ENCODE measurements around the gene KCTD3.

Gene KCTD3

DNA sequence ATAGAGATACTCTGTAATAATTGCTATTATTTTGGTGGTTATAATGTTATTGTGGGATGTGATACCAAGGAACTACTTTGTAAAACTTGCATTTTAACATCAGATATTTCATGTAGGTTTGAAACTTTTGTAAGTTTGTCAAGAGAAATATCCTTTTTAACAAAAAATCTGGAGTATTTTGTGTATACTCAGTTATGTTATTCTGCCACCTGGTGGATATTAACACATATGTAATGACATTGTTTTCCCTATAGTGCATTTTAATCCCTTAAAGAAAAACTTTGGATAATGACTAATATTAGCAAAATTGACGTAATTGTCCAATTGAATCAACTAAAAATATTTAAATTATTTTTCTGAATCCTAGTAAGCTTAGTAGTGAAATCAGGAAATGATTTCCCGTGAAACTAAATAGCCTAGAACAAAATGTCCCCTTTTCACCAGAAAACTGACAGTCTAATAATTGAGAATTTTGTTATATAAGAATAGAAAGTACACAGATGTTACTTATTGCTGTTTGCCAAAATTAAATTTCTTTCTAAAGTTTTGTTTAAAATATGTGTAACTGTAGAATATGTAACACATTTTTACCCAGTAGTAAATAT is 39.6 kb downstream of the KCTD3 start:
- DNase-seq: peak; percentile 17

- DNase-seq: no peak
These were observed 40.3 kb downstream of the KCTD3 start for GRCh38 chr1:215607412-215607811.

- DNase-seq: no peak
These were observed 41.5 kb downstream of the KCTD3 start for GRCh38 chr1:215608646-215609045.

DNA sequence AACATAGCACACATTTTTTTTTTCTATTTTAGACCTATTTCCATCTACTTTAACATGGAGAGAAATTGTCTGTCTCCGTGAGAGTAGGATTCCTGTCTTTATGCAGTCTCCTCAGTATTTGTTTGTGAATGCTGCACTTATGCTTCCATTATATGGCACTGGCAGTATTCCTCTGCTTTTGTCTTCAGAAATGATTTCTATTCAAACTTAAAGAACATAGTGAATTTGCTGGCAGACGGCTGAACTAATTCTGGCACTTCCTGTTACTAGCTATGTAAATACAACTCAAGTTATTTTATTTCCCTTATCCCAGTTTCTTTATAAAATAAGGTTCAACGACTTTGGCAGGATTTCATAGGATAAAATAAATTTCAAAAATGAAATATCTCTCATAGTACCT is 45.3 kb downstream of the KCTD3 start:
- no peak for DNase-seq

DNA sequence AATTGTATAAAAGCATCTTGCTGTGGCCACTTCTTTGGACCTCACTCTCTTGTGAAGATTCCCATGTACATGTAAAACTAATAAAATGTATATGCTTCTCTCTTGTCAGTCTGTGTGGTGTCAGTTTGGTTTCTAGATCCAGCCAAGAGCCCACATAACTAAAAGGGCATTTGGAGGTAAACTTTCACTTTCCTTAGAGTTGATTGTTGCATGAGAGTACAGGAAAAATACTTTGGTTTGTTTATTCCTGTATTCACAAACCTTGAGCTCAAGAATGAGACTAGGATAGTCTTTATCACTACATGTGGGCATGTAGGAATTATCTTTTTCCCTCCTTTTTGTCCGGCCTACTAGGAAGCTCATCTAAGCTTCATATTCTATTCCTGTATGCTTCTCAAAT is 50.9 kb downstream of the KCTD3 start:
- DNase-seq: no peak

GRCh38 chr1:215623162-215623561 is 56.1 kb downstream of the KCTD3 start:
- no peak for DNase-seq

DNA sequence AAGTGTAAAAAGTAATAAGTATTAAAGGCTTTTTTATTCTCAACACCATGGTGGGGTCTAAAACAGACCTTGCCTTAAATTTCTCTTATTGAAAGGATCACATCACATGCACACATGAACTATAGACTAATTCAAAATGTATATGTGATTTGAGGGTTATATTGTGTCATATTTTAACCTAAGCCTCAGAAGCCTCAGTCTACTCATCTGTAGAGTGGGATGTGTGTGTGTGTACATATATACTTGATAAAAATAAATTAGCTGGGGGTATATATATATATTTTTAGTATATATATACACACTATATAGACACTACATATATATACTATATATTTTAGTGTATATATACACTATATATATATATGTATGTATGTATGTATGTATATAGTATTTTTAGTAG is 58.8 kb downstream of the KCTD3 start:
- no peak for DNase-seq

DNA sequence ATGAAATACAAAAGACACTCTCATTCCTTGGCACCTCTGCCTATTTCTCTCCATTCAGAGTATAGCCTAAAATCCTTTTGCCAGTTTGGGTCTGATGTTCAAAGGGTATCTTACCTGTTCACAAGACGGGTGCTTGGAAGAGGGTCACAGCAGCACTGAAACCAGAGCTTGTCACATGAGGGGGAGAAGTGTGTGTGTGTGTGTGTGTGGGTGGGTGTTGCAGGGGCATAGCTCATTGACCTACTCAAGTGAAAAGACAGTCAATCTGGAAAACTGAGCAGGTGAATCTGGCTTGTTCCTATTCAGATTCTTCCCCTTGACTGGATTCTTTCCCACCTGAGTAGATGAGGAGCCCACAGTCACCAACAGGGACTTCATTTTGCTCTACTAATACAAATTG is 63.9 kb downstream of the KCTD3 start:
- no peak for DNase-seq

- peak; percentile 54 for DNase-seq
These were observed 64.4 kb downstream of the KCTD3 start for GRCh38 chr1:215631489-215631888.

- DNase-seq: no peak
These were observed 68.7 kb downstream of the KCTD3 start for GRCh38 chr1:215635827-215636226.

GRCh38 chr1:215636258-215636965 is 69.3 kb downstream of the KCTD3 start:
- DNase-seq: peak; percentile 69

DNA sequence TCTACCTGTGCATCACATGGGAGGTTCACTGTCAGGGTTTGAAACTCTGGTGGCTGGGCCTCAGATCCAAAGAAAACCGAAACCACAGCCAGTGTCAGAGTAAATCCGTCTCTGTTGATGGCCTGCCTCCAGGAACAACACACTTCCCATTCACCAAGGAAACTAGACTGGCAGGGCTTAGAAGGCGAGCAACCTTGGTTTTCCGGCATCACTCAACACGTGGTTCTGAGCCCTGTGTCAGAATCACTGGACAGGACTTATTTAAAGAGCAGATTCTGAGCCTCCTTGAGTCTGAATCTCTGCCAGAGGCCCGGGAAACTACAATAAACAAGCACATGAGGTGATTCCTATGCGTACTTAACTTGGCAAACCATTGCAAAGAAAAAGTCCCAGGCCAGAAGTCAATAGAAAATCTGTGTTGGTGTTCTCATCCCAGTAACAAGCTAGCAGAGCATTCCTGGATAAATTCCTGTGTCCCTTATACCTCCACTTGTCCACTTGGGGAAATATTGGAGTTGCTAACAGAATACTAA is 70.0 kb downstream of the KCTD3 start:
- peak; percentile 39 for DNase-seq

DNA sequence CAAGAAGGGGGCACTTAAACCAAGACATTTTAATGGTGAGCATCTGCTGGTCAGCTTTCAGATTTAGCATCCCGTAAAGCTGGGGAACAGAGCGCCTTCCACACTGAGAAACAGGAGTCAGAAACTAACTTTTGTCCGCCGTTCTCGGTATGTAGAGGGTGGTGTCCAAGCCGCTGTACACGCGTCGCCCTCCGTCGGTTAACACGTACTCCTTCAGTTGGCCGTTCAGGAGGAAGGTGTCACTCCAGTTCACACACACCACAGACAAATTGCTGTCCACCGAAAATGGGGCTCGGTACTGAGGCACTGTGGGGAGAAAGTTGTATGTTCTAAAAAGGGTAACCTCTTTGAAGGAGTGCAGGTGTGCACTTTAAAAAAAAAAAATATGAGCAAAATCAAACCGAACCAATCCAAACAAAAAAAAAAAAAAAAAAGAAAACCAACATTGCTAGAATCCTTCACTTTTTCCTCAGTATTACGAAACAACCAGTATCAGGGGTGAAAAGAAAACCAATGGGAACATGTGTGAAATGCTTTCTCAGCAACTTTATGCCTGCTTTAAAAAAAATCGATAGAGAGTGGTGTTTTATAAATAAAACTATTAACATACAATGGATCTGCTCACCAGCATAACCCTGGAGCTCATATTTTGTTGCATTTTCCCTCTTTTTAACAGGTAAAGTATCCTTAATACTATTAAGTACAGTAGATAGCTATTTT is 73.5 kb downstream of the KCTD3 start:
- DNase-seq: no peak

DNA sequence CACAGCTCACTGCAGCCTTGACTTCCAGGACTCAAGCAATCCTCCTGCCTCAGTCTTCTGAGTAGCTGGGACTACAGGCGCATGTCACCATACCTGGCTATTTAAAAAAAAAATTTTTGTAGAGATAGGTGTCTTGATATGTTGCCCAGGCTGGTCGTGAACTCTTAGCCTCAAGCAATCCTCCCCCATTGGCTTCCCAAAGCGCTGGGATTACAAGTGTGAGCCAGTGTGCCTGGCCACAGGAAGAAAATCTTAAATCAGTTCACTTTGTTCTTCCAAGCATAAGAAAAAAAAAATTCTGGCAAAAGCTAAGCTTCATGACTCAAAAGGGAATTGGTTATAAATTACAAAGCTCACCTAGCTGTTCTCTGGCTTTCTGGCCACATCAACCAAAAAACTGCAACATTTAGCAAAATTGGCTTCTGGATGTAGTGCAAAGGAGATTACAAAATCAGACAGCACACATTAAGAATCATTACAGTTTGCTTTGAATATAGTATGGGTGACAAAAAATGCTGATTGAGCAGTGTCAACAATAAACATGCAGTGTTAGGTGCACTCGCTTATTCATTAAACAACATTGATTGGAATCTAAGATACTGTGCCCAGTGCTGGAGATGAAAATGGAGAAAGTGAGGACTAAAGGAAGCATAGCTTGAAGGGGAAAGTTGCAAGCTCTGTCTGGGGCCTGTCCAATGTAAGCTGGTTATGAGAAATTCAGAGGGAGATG is 76.7 kb downstream of the KCTD3 start:
- DNase-seq: no peak

DNA sequence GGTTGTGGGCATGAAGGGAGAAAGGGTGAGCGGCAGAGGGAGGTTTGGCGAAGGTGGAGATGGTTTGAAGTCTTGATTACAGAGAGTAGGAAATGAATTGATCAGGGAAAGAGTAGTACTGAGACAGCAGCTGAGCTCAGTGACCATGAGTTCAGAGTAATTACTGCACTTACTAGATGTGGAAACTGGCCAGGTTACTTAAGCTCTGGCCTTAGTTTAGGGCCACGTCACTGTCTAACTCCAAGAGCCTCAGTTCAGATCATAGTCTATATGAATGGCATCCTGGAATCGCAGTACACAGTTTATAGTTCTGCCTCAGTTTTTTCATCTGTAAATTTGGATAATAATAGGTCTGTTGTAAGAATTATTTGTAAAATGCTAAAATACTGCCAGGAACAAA is 78.1 kb downstream of the KCTD3 start:
- no peak for DNase-seq

DNA sequence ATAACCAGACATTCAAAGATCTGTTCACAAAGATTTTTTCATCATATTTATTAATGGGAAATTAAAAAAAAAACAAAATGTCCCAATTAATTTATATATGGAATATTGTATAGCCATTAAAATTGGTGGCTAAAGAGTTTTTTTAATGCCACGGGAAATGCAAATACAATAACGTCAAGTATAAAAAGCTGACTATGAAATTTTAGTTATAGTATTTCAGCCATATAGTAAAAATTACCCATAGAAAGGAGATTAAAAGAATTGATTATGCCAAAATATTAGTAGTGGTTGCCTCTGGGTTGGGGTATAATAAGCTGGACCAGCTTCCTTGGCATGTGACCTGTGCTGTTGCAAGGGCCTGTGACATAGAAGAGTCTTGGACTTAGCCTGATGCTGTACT is 78.8 kb downstream of the KCTD3 start:
- DNase-seq: no peak

DNA sequence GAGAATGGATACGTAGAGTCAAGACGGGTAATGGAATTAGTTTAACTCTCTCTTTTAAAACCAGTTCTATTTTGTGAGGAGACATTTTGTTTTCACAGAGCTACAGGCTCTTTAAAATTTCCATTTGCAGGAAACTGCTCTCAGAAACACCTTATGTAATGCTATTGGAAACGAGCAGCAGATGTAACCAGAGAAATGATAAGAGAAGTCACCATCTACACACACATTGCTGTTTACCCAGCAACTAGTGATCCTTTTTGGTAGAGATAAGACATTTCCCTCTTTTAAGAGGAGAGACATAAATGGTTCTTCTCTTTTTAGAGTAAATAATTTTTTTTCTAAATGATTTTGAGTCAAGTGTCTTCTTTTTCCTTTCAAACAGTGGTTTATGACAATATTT is 80.6 kb downstream of the KCTD3 start:
- DNase-seq: no peak

DNA sequence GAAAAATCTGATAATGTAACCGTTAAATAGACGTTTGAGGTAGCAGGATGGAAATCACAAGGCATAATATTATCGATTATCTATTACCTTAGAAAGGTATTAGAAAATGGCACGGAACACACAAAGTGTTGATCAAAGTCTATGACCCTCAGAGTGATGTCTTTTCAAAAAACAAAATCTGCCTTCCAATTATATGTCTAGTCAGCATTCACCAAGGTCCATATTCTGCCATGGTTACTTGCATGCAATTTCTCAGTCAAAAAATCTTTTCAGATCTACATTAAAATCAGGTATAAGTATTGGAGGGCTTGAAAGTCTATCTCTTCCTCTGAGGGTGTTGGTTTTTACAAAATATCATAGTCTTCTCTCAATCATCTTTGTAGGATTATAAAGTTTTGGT is 81.9 kb downstream of the KCTD3 start:
- DNase-seq: no peak

DNA sequence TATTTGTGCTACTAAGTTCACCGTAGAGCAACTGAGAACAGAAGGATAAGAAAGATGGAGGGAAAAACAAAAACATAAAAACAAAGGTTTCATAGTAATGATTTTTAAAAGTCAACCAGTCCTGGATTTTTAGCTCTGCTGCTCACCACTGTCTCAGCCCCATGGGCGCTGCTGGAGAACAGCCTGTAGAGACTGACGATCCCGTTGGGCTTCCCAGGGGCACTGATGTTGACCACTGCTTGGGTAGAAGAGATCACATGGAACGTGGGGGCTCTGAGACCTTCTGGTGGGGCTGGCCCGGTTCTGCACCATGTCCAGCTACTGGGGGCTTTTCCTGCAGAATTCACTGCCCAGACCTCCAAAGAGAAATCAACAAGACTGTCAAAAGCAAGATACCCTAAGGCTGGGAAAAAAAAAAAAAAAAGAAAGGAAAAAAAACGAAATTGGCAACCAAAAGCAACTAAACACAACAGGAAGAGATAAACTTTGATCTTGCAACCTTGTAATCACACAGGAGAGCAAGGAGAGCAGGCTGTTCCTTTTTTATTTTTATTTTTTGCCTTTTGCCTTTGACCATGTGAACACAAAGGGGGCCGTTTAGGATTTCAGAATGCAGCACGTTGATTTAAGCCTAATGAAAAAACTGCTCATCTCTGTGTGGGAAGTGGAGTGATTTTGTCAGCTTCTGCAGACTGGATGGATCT is 83.5 kb downstream of the KCTD3 start:
- no peak for DNase-seq

DNA sequence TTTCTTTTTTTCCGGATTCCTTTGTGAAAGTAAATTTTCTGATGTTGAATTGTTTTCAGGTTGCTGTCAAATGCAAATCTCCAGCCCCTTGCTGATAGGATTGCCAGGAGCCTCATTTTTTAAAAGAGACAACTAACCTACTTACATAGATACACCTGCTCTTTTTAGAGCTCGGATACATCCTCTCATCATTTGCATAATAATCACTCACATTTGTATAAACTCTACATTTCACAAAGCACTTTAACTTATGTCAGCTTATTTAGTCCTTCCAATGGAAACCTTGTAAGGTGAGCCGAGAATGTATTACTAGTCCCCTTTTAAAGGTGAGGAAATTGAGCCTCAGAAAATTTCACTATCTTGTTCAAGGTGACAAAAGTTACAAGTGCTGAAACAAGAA is 84.8 kb downstream of the KCTD3 start:
- DNase-seq: no peak

GRCh38 chr1:215652371-215652770 is 85.3 kb downstream of the KCTD3 start:
- no peak for DNase-seq

GRCh38 chr1:215657047-215657446 is 89.9 kb downstream of the KCTD3 start:
- no peak for DNase-seq
